OCI-LY7 (cell line): ENCODE results near the gene GPC3. TPM values are rescaled to one million over a fixed set of nuclear protein-coding genes. Genes with fewer than 3 reads are reported as not detected.

ENCODE experiments used
- BruUV-seq: library from RNA; stranded (reverse); fragments of 400-500 nt; replicated peaks from 2 replicates; lab custom pipeline; 2021; lab: Mats Ljungman, UMichigan
- CTCF ChIA-PET: fragments of 300-600 bp; sonication (Branson Sonifier 250); formaldehyde crosslinking; loops from one replicate; lab custom pipeline; 2022; ENCODE audit warnings: antibody characterized with exemption; ENCODE audit not compliant: unreplicated experiment; lab: Charles Lee
- POLR2A ChIA-PET: fragments of 300-600 bp; sonication (Branson Sonifier 250); formaldehyde crosslinking; loops from one replicate; lab custom pipeline; 2022; ENCODE audit warnings: antibody characterized with exemption; lab: Charles Lee
- DNase-seq: peaks from one replicate; pipeline ENCODE4 v3.0.0-alpha.2; 2015; ENCODE audit warnings: low spot score
- H2AFZ ChIP-seq: fragments of 200-600 bp; sonication (generic), shearing (Covaris generic); 2 replicates; pipeline ENCODE4 v1.6.1; 2014; ENCODE audit warnings: mild to moderate bottlenecking, antibody characterized with exemption, low read length, moderate library complexity
- H3K27ac ChIP-seq: fragments of 200-600 bp; sonication (generic); 2 replicates; pipeline ENCODE4 v1.5.1; 2014; ENCODE audit warnings: mixed run types, low read depth, mild to moderate bottlenecking, moderate library complexity, low read length, inconsistent platforms; ENCODE audit not compliant: poor library complexity, severe bottlenecking
- H3K36me3 ChIP-seq: fragments of 200-600 bp; sonication (generic); 2 replicates; pipeline ENCODE4 v1.6.1; 2014; ENCODE audit warnings: mild to moderate bottlenecking, antibody characterized with exemption, low read length, moderate library complexity, mixed read lengths; ENCODE audit not compliant: insufficient read depth
- H3K4me1 ChIP-seq: fragments of 200-600 bp; sonication (generic); 2 replicates; pipeline ENCODE4 v1.5.1; 2014; ENCODE audit warnings: mild to moderate bottlenecking, low read length; ENCODE audit not compliant: insufficient read depth, poor library complexity, severe bottlenecking
- H3K4me2 ChIP-seq: fragments of 200-600 bp; sonication (generic); 2 replicates; pipeline ENCODE4 v1.6.1; 2014; ENCODE audit warnings: mild to moderate bottlenecking, low read length
- H3K4me3 ChIP-seq: fragments of 200-600 bp; sonication (generic); 2 replicates; pipeline ENCODE4 v1.5.1; 2014; ENCODE audit warnings: mild to moderate bottlenecking, low read depth, low read length; ENCODE audit not compliant: poor library complexity, severe bottlenecking
- H3K79me2 ChIP-seq: fragments of 200-600 bp; sonication (generic); 2 replicates; pipeline ENCODE4 v1.6.1; 2016; ENCODE audit warnings: low read depth, mild to moderate bottlenecking, low read length, moderate library complexity, mixed read lengths; ENCODE audit not compliant: insufficient read depth
- H3K9me2 ChIP-seq: fragments of 200-600 bp; sonication (generic); 2 replicates; pipeline ENCODE4 v1.6.1; 2016; ENCODE audit warnings: mild to moderate bottlenecking, low read length, mixed read lengths; ENCODE audit not compliant: insufficient read depth
- H3K9me3 ChIP-seq: fragments of 200-600 bp; sonication (generic); 2 replicates; pipeline ENCODE4 v1.6.1; 2014; ENCODE audit warnings: mild to moderate bottlenecking, mixed run types, low read length, mixed read lengths
- H4K20me1 ChIP-seq: fragments of 200-600 bp; sonication (generic); 2 replicates; pipeline ENCODE4 v1.6.1; 2014; ENCODE audit warnings: mild to moderate bottlenecking, antibody characterized with exemption, low read length, moderate library complexity, mixed read lengths; ENCODE audit not compliant: insufficient read depth
- EZH2phosphoT487 ChIP-seq: fragments of 200-600 bp; sonication (generic); IDR thresholded peaks from 2 replicates; pipeline ENCODE4 v1.6.1; 2018; ENCODE audit warnings: low read depth, borderline replicate concordance, mild to moderate bottlenecking, mixed run types, antibody characterized with exemption, low read length, moderate library complexity, mixed read lengths
- intact Hi-C: fragments of 100-400 bp; cut with micrococcal nuclease; formaldehyde crosslinking; loops from one replicate; pipeline ENCODE4 v1.10.0; 2022; ENCODE audit not compliant: unreplicated experiment
- total RNA-seq, 2 experiments: library from RNA; depleted of rRNA in 1 of 2; stranded (reverse); fragments of >200 nt in 1 of 2; shearing (Covaris generic) in 1 of 2; gene quantifications; 2 replicates each; pipeline ENCODE4 v1.2.3, GENCODE V29; 2014 to 2022
- TF ChIP-seq, protein P1 (sequence below): fragments of 200-600 bp; sonication (generic); conservative IDR thresholded peaks from 2 replicates; pipeline ENCODE4 v1.5.1; 2014; ENCODE audit warnings: mild to moderate bottlenecking, antibody characterized with exemption, low read length, moderate library complexity, mixed read lengths

Gene GPC3
- total RNA-seq, 2 experiments from 2014 or later = not detected

DNA sequence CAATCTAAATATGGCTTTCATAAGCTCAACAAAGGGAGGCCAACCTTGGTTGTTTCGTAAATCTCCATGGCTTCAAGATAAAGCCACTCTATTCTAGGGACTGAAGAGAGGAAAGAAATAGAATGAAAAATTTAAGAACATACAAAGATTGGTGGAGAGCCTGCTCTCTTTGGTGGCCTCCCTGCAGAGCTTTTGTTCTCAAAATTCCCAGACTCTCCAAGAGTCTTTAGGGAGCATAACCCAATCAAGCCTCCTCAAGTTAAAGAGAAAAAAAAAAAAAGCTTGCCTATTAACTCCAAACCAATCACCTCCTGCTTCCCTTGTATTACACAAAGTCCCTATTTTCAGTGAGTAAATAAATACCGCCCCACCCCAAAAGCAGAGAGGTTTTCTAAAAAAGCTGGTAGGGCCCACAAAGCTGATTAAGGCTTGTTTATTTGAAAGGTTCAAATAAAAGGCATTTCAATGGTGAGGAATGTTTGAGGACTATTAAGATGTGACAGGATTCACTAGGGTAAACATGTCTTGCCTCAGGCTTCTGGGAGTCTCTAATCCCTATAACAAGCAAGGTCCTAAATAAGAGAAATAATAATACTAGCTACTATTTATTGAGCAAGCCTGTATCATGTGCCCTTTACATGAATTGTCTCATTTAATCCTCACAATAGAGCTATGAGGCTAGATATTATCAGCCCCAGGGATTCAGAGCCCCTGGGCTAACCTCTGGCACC, 71.6 kb downstream of the GPC3 start:
- no peak overlapping the region for H3K4me2 ChIP-seq
- TF ChIP-seq, protein P1, sequence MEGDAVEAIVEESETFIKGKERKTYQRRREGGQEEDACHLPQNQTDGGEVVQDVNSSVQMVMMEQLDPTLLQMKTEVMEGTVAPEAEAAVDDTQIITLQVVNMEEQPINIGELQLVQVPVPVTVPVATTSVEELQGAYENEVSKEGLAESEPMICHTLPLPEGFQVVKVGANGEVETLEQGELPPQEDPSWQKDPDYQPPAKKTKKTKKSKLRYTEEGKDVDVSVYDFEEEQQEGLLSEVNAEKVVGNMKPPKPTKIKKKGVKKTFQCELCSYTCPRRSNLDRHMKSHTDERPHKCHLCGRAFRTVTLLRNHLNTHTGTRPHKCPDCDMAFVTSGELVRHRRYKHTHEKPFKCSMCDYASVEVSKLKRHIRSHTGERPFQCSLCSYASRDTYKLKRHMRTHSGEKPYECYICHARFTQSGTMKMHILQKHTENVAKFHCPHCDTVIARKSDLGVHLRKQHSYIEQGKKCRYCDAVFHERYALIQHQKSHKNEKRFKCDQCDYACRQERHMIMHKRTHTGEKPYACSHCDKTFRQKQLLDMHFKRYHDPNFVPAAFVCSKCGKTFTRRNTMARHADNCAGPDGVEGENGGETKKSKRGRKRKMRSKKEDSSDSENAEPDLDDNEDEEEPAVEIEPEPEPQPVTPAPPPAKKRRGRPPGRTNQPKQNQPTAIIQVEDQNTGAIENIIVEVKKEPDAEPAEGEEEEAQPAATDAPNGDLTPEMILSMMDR = no peak
- TF ChIP-seq EZH2phosphoT487 = no peak
- H3K9me2 ChIP-seq = no peaks in the 10 kb centered on the region
- BruUV-seq = no TSS peak
- H3K4me1 ChIP-seq = no peaks in the 10 kb centered on the region
- H3K36me3 ChIP-seq = no peaks in the 10 kb centered on the region
- no peak for DNase-seq
- no peak overlapping the region for H3K4me3 ChIP-seq
- no peaks in the 10 kb centered on the region for H3K9me3 ChIP-seq
- ChIA-PET CTCF (no interaction called here), POLR2A (interaction anchor here (0.6 kb wide), 1 partner anchor 277 kb away, joined by 4 read pairs; no protein-coding TSS in a partner anchor)
- no peaks in the 10 kb centered on the region for H3K79me2 ChIP-seq
- no peak overlapping the region for H3K27ac ChIP-seq
- H4K20me1 ChIP-seq = no peaks in the 10 kb centered on the region
- H2AFZ ChIP-seq = no peak overlapping the region
- intact Hi-C loops = no loop called here

GRCh38 chrX:133913009-133913408, 72.4 kb downstream of the GPC3 start:
- no peaks in the 10 kb centered on the region for H3K9me3 ChIP-seq
- no peak overlapping the region for H3K4me3 ChIP-seq
- H3K27ac ChIP-seq = no peak overlapping the region
- H3K4me2 ChIP-seq = no peak overlapping the region
- DNase-seq = no peak
- TF ChIP-seq EZH2phosphoT487 = no peak
- TF ChIP-seq, protein P1 = no peak
- no peaks in the 10 kb centered on the region for H3K9me2 ChIP-seq
- no peaks in the 10 kb centered on the region for H3K36me3 ChIP-seq
- POLR2A ChIA-PET = no interaction called here
- no TSS peak for BruUV-seq
- no peak overlapping the region for H2AFZ ChIP-seq
- intact Hi-C loops = no loop called here
- CTCF ChIA-PET = no interaction called here
- no peaks in the 10 kb centered on the region for H4K20me1 ChIP-seq
- H3K79me2 ChIP-seq = no peaks in the 10 kb centered on the region
- no peaks in the 10 kb centered on the region for H3K4me1 ChIP-seq

- no peak for DNase-seq
- ChIA-PET POLR2A (interaction anchor here (0.8 kb wide), 1 partner anchor 191 kb away, joined by 4 read pairs; no protein-coding TSS in a partner anchor), CTCF (no interaction called here)
- Histone ChIP-seq H3K4me1 (no peaks in the 10 kb centered on the region), H3K36me3 (no peaks in the 10 kb centered on the region), H2AFZ (no peak overlapping the region), H3K9me2 (no peaks in the 10 kb centered on the region), H3K4me3 (no peak overlapping the region), H3K9me3 (no peaks in the 10 kb centered on the region), H3K79me2 (no peaks in the 10 kb centered on the region), H3K4me2 (no peak overlapping the region), H3K27ac (no peak overlapping the region), H4K20me1 (no peaks in the 10 kb centered on the region)
- intact Hi-C loops = no loop called here
- no TSS peak for BruUV-seq
- TF ChIP-seq EZH2phosphoT487 = no peak
- TF ChIP-seq, protein P1 = no peak
Observed at GRCh38 chrX:133911825-133912495, 73.4 kb downstream of the GPC3 start.
